Esophagus muscularis mucosa (tissue), 3 donors: ENCODE measurements around the gene AKR1E2.

Experiments
- CTCF ChIP-seq, 3 experiments: fragments of 200-600 bp in 2 of 3; fragments of 450-650 bp in 1 of 3; sonication (generic) in 2 of 3; IDR thresholded peaks; one replicate each; pipeline ENCODE4 v1.5.1; 2017 to 2019; ENCODE audit warnings: antibody characterized with exemption in 3 of 3, mild to moderate bottlenecking in 2 of 3, moderate library complexity in 1 of 3
- EP300 ChIP-seq: sonication (generic); formaldehyde crosslinking; IDR thresholded peaks from one replicate; pipeline ENCODE4 v1.6.1; 2017; ENCODE audit warnings: antibody characterized with exemption

DNA sequence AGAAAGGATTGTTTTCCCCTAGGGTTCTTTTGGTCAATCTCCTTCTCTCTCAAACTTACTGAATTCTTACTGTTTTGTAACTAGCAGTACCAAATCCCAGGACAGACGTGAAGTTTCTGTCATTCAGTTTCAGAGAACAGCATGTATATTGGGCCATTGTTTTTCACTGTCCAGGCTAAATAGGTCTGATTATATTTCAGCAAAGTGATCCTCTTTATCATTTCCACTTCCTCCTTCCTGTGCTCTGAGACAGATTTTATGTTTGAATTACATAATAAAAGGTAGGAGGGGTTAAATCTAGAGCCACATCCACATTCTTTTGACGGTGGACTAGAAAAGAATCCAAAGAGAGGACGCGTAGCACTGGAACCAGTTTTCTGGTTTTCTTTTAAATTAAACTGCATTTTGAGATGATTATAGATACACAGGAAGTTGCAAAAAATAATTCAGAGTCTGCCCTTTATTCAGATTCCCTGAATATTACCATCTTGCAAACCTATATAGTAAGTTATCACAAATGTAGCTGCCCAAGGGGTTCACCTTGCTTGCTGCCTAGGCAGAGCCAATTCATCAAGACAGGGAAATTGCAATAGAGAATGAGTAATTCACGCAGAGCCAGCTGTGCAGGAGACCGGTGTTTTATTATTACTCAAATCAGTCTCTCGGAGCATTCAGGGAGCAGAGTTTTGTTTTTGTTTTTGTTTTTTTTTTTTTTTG is 40.1 kb downstream of the AKR1E2 start:
- TF ChIP-seq CTCF (IDR thresholded peaks at IDR 0.05) (no peak), EP300 (no peak)
